Measurements from ENCODE around the gene NOTCH3. TPM values are rescaled to one million over a fixed set of nuclear protein-coding genes. Genes with fewer than 3 reads are reported as not detected.

NOTCH3 gene
- total RNA-seq, 2 donors from 2014 or later = 140 to 171 TPM

DNA sequence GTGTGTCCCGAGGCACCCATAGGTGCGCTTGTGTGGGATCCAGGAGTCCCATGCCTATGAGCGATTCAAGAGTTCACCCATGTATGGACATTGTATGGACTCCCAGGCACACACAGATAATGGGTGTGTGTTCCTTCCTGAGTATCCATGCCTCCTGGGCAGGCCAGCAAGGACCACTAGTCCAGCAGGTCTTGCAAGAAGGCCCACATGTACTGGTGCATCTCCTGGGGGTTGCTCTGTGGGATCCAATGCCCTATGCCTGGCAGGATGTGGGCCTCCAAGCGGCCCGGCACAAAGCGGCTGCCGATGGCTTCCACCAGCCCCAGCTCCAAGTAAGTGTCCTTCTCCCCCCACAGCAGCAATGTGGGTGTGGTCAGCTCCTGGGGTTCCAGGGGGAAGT, 26.5 kb upstream of the NOTCH3 start:
- 93% methylated on average over 7 of the region's 7 CpGs; no CpG with 5 or more reads in 1 of the 2 experiments for WGBS, 2 experiments (ENCODE audit: insufficient coverage in 1 of 2, insufficient read length in 1 of 2)
- H3K4me3 Mint-ChIP-seq = no peak overlapping the region
- peaks cover 10% of the 10 kb centered on the region for H3K4me1 Mint-ChIP-seq
- H3K9ac ChIP-seq (ENCODE audit: extremely low read depth, low read length, poor library complexity, severe bottlenecking) = no peak overlapping the region
- peaks cover 13% of the 10 kb centered on the region for H3K36me3 Mint-ChIP-seq (ENCODE audit: low read depth)
- H3K9me3 ChIP-seq (ENCODE audit: control insufficient read depth, low read length) = no peaks in the 10 kb centered on the region
- peaks cover 4% of the 10 kb centered on the region for H3K36me3 ChIP-seq (ENCODE audit: control insufficient read depth, insufficient read depth, low read length)
- no peaks in the 10 kb centered on the region for H3K4me1 ChIP-seq (ENCODE audit: control insufficient read depth, insufficient read depth, low read length)
- TF ChIP-seq, protein P1, sequence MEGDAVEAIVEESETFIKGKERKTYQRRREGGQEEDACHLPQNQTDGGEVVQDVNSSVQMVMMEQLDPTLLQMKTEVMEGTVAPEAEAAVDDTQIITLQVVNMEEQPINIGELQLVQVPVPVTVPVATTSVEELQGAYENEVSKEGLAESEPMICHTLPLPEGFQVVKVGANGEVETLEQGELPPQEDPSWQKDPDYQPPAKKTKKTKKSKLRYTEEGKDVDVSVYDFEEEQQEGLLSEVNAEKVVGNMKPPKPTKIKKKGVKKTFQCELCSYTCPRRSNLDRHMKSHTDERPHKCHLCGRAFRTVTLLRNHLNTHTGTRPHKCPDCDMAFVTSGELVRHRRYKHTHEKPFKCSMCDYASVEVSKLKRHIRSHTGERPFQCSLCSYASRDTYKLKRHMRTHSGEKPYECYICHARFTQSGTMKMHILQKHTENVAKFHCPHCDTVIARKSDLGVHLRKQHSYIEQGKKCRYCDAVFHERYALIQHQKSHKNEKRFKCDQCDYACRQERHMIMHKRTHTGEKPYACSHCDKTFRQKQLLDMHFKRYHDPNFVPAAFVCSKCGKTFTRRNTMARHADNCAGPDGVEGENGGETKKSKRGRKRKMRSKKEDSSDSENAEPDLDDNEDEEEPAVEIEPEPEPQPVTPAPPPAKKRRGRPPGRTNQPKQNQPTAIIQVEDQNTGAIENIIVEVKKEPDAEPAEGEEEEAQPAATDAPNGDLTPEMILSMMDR (conservative IDR thresholded peaks at IDR 0.05) = no peak
- H3K9me3 Mint-ChIP-seq = no peaks in the 10 kb centered on the region
- H3K27ac ChIP-seq (ENCODE audit: low read depth, low read length) = no peak overlapping the region
- H3K27ac Mint-ChIP-seq = no peak overlapping the region
- DNase-seq = no peak
- no peaks in the 10 kb centered on the region for H3K27me3 ChIP-seq (ENCODE audit: control insufficient read depth, insufficient read depth, low read length, poor library complexity, severe bottlenecking)
- H3K27me3 Mint-ChIP-seq (ENCODE audit: insufficient read depth) = peaks cover 1% of the 10 kb centered on the region
- H3K4me3 ChIP-seq (ENCODE audit: low read length) = no peak overlapping the region

DNA sequence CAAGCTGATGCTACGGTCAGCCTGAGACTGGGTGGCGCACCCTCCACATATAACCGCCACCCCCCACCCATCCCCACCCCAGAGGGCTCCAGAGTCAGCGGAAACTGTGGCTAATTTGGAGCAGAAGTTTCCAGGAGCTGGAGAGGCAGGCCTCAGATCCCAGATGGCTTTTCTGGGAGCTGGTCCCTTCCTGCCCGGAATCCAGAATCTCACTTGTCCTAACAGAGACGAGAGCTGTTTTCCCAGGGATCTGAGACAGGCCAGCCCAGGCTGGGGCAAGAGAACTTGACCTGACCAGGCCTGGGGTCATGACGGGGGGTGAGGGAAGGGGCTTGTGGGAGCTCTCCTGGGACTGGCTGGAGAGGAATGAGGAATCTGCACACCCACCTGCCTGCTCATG, 25.0 kb upstream of the NOTCH3 start:
- peaks cover 10% of the 10 kb centered on the region for H3K4me1 Mint-ChIP-seq
- no peak overlapping the region for H3K4me3 Mint-ChIP-seq
- WGBS, 2 experiments (ENCODE audit: insufficient coverage in 1 of 2, insufficient read length in 1 of 2) = 87 to 100% methylated on average over 1 to 7 of the region's 7 CpGs
- Histone ChIP-seq H3K4me1 (ENCODE audit: control insufficient read depth, insufficient read depth, low read length) (no peaks in the 10 kb centered on the region), H3K9me3 (ENCODE audit: control insufficient read depth, low read length) (no peaks in the 10 kb centered on the region), H3K27me3 (ENCODE audit: control insufficient read depth, insufficient read depth, low read length, poor library complexity, severe bottlenecking) (no peaks in the 10 kb centered on the region), H3K9ac (ENCODE audit: extremely low read depth, low read length, poor library complexity, severe bottlenecking) (no peak overlapping the region), H3K27ac (ENCODE audit: low read depth, low read length) (no peak overlapping the region), H3K4me3 (ENCODE audit: low read length) (no peak overlapping the region), H3K36me3 (ENCODE audit: control insufficient read depth, insufficient read depth, low read length) (peaks cover 3% of the 10 kb centered on the region)
- DNase-seq = no peak
- TF ChIP-seq, protein P1 (conservative IDR thresholded peaks at IDR 0.05) = no peak
- H3K36me3 Mint-ChIP-seq (ENCODE audit: low read depth) = peaks cover 13% of the 10 kb centered on the region
- H3K27ac Mint-ChIP-seq = no peak overlapping the region
- no peaks in the 10 kb centered on the region for H3K9me3 Mint-ChIP-seq
- peaks cover 1% of the 10 kb centered on the region for H3K27me3 Mint-ChIP-seq (ENCODE audit: insufficient read depth)

GRCh38 chr19:15223649-15224361, 23.0 kb upstream of the NOTCH3 start:
- peak overlapping the region; percentile 74 for H3K27ac Mint-ChIP-seq
- peak overlapping the region; percentile 53 for H3K9ac ChIP-seq (ENCODE audit: extremely low read depth, low read length, poor library complexity, severe bottlenecking)
- H3K4me3 ChIP-seq (ENCODE audit: low read length) = peak overlapping the region; percentile 77
- TF ChIP-seq, protein P1 (conservative IDR thresholded peaks at IDR 0.05) = no peak
- no peaks in the 10 kb centered on the region for H3K36me3 ChIP-seq (ENCODE audit: control insufficient read depth, insufficient read depth, low read length)
- H3K27ac ChIP-seq (ENCODE audit: low read depth, low read length) = peak overlapping the region; percentile 94
- no peaks in the 10 kb centered on the region for H3K4me1 ChIP-seq (ENCODE audit: control insufficient read depth, insufficient read depth, low read length)
- peak overlapping the region; percentile 69 for H3K4me3 Mint-ChIP-seq
- H3K4me1 Mint-ChIP-seq = peaks cover 11% of the 10 kb centered on the region
- H3K27me3 Mint-ChIP-seq (ENCODE audit: insufficient read depth) = peaks cover 1% of the 10 kb centered on the region
- H3K27me3 ChIP-seq (ENCODE audit: control insufficient read depth, insufficient read depth, low read length, poor library complexity, severe bottlenecking) = no peaks in the 10 kb centered on the region
- DNase-seq = peak; percentile 68
- H3K36me3 Mint-ChIP-seq (ENCODE audit: low read depth) = peaks cover 13% of the 10 kb centered on the region
- H3K9me3 Mint-ChIP-seq = no peaks in the 10 kb centered on the region
- 18 to 21% methylated on average over 22 to 51 of the region's 51 CpGs for WGBS, 2 experiments (ENCODE audit: insufficient coverage in 1 of 2, insufficient read length in 1 of 2)
- no peaks in the 10 kb centered on the region for H3K9me3 ChIP-seq (ENCODE audit: control insufficient read depth, low read length)
